ENCODE measurements around the gene KANSL2.
"Not testable (repeated sequence)": the region's sequence is repeated elsewhere in the genome, so short reads cannot be mapped to it uniquely, and the experiment has no call there.

KANSL2 gene

GRCh38 chr12:48691826-48692487, 9.9 kb upstream of the KANSL2 start:
- H3K27ac Mint-ChIP-seq, result peak overlapping the region; percentile 24
- DNase-seq (ENCODE audit: low spot score in 2 of 2) (no peak), ATAC-seq (ENCODE audit: low read depth) (no peak)
- H3K27me3 Mint-ChIP-seq, result no peaks in the 10 kb centered on the region
- peaks cover 26% of the 10 kb centered on the region for H3K36me3 Mint-ChIP-seq
- H3K4me1 Mint-ChIP-seq, result no peaks in the 10 kb centered on the region
- H3K4me3 Mint-ChIP-seq, result no peak overlapping the region
- H3K9me3 Mint-ChIP-seq, result no peaks in the 10 kb centered on the region

DNA sequence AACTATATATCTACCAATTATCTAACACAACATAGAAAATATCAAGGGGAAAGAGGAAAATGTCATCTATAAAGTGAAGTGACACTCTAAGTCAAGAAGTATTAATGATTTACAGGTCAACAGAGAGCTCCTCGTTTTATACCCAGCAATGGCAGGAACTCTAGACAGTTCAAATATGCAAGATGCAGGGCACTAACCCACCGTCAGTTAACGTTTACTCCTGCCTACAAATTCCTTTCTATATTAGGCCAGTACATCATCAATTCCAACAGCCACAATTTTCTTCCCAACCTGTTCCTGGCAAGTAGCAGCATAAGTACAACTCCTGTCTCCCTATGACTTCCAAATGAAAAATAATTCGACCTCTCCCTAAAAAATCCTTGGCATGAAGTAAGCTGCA, 9.0 kb upstream of the KANSL2 start:
- DNase-seq (ENCODE audit: low spot score in 2 of 2), result no peak
- H3K4me1 Mint-ChIP-seq, result no peaks in the 10 kb centered on the region
- H3K4me3 Mint-ChIP-seq, result no peak overlapping the region
- H3K27ac Mint-ChIP-seq, result no peak overlapping the region
- H3K27me3 Mint-ChIP-seq, result no peaks in the 10 kb centered on the region
- no peaks in the 10 kb centered on the region for H3K9me3 Mint-ChIP-seq
- ATAC-seq (ENCODE audit: low read depth), result no peak
- peaks cover 26% of the 10 kb centered on the region for H3K36me3 Mint-ChIP-seq

DNA sequence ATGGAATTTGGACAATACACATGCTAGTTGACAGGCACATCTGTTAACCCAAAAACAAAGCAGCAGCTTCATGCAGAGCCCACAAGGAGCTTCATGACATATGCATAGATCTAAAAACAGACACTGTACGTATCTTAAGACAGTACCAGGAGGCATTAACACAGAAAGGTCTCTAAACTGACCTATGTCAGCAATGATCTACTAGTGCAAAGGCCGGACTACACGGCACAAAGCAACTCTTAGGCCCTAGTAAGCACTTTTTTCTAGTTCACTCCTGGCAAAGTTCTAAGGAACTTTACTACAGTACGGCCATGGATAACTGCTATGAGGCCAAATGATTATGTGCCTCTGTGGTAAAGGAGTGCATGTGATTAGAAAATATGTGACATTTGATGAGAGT, 8.4 kb upstream of the KANSL2 start:
- peaks cover 25% of the 10 kb centered on the region for H3K36me3 Mint-ChIP-seq
- ATAC-seq (ENCODE audit: low read depth), result no peak
- no peak for DNase-seq (ENCODE audit: low spot score in 2 of 2)
- H3K4me1 Mint-ChIP-seq, result no peaks in the 10 kb centered on the region
- no peaks in the 10 kb centered on the region for H3K9me3 Mint-ChIP-seq
- H3K27ac Mint-ChIP-seq, result no peak overlapping the region
- no peak overlapping the region for H3K4me3 Mint-ChIP-seq
- no peaks in the 10 kb centered on the region for H3K27me3 Mint-ChIP-seq

DNA sequence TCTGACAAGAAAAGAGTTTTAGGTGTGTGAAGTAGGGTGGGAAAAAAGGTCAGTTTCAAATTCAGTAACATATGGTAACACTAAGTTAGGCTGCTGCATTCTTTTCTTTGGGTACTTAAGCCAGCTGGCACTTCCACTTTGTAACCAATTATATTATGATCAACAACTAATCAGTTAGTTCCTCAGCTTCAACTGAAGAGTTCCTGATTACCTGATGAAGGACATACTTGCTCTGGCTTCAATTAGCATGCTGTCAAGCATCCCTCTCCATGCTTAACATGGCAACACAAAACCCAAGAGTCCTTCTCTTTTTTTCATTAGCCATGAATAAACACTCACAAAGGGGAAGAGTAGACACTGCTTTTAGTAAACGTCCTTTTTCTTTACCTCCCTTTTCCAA, 6.8 kb upstream of the KANSL2 start:
- no peak for DNase-seq (ENCODE audit: low spot score in 2 of 2)
- Mint-ChIP-seq H3K4me3 (no peak overlapping the region), H3K9me3 (no peaks in the 10 kb centered on the region), H3K27me3 (no peaks in the 10 kb centered on the region), H3K27ac (peak overlapping the region; percentile 22), H3K36me3 (peaks cover 17% of the 10 kb centered on the region), H3K4me1 (no peaks in the 10 kb centered on the region)
- no peak for ATAC-seq (ENCODE audit: low read depth)

- Mint-ChIP-seq H3K27ac (no peak overlapping the region), H3K36me3 (peaks cover 8% of the 10 kb centered on the region), H3K27me3 (no peaks in the 10 kb centered on the region), H3K4me3 (no peak overlapping the region), H3K9me3 (no peaks in the 10 kb centered on the region), H3K4me1 (peaks cover 2% of the 10 kb centered on the region)
- no peak for ATAC-seq (ENCODE audit: low read depth)
- no peak for DNase-seq (ENCODE audit: low spot score in 2 of 2)
Measured at GRCh38 chr12:48687592-48687991, 5.6 kb upstream of the KANSL2 start.

GRCh38 chr12:48686615-48687334, 4.7 kb upstream of the KANSL2 start:
- no peak for ATAC-seq (ENCODE audit: low read depth)
- no peak overlapping the region for H3K4me3 Mint-ChIP-seq
- no peaks in the 10 kb centered on the region for H3K9me3 Mint-ChIP-seq
- peak overlapping the region; percentile 17 for H3K27ac Mint-ChIP-seq
- peaks cover 2% of the 10 kb centered on the region for H3K4me1 Mint-ChIP-seq
- DNase-seq (ENCODE audit: low spot score in 2 of 2), result no peak
- H3K27me3 Mint-ChIP-seq, result no peaks in the 10 kb centered on the region
- H3K36me3 Mint-ChIP-seq, result peaks cover 8% of the 10 kb centered on the region

DNA sequence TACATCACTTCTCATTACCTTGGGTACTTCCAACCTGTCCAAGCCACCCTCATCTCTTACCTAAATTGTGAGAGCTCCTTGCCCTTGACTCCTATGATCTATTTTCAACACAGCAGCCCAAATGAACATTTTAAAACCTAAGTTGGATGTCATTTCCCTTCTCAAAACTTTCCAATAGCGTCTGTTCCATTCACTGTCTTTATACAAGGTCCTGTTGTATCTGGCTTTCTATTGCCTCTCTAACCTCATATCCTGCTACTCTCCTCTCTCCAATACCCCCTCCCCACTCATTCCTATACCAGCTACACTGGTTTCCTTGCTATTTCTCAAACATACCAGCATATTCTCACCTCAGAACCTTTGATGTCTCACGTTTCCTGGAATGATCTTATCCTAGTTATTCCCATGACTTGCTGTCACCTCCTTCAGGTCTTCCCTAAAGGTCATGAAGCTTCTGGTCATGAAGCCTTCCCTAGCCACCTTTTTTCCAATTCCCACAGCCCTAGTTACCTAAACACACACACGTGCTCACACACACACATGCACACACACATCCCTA, 4.1 kb upstream of the KANSL2 start:
- no peak for ATAC-seq (ENCODE audit: low read depth)
- Mint-ChIP-seq H3K4me1 (peaks cover 2% of the 10 kb centered on the region), H3K27ac (peak overlapping the region; percentile 17), H3K4me3 (no peak overlapping the region), H3K9me3 (no peaks in the 10 kb centered on the region), H3K27me3 (no peaks in the 10 kb centered on the region), H3K36me3 (peaks cover 6% of the 10 kb centered on the region)
- DNase-seq (ENCODE audit: low spot score in 2 of 2), result no peak

- Mint-ChIP-seq H3K4me1 (peaks cover 15% of the 10 kb centered on the region), H3K27me3 (no peaks in the 10 kb centered on the region), H3K36me3 (peaks cover 11% of the 10 kb centered on the region), H3K9me3 (no peaks in the 10 kb centered on the region), H3K4me3 (no peak overlapping the region), H3K27ac (no peak overlapping the region)
- ATAC-seq (ENCODE audit: low read depth) (no peak), DNase-seq (ENCODE audit: low spot score in 2 of 2) (no peak)
Measured at GRCh38 chr12:48683534-48683933, 1.5 kb upstream of the KANSL2 start.

- Mint-ChIP-seq H3K36me3 (peaks cover 13% of the 10 kb centered on the region), H3K9me3 (no peaks in the 10 kb centered on the region), H3K4me1 (peaks cover 20% of the 10 kb centered on the region), H3K4me3 (no peak overlapping the region), H3K27me3 (no peaks in the 10 kb centered on the region), H3K27ac (no peak overlapping the region)
- DNase-seq (ENCODE audit: low spot score in 2 of 2) (no peak), ATAC-seq (ENCODE audit: low read depth) (no peak)
Measured at GRCh38 chr12:48682927-48683326, 889 bp upstream of the KANSL2 start.

GRCh38 chr12:48682533-48682905, 481 bp upstream of the KANSL2 start:
- not testable (repeated sequence) for ATAC-seq (ENCODE audit: low read depth); H3K27me3 Mint-ChIP-seq; DNase-seq (ENCODE audit: low spot score in 2 of 2); H3K9me3 Mint-ChIP-seq
- Mint-ChIP-seq H3K4me3 (peak overlapping the region; percentile 85), H3K27ac (peak overlapping the region; percentile 93), H3K36me3 (peaks cover 16% of the 10 kb centered on the region), H3K4me1 (peaks cover 22% of the 10 kb centered on the region)

GRCh38 chr12:48681399-48681709, 684 bp downstream of the KANSL2 start:
- H3K4me1 Mint-ChIP-seq, result peaks cover 26% of the 10 kb centered on the region

GRCh38 chr12:48680861-48681260, 1.2 kb downstream of the KANSL2 start:
- Mint-ChIP-seq H3K4me3 (peak overlapping the region; percentile 85), H3K4me1 (peaks cover 26% of the 10 kb centered on the region), H3K27ac (no peak overlapping the region), H3K36me3 (peaks cover 23% of the 10 kb centered on the region), H3K27me3 (no peaks in the 10 kb centered on the region), H3K9me3 (no peaks in the 10 kb centered on the region)
- no peak for DNase-seq (ENCODE audit: low spot score in 2 of 2)
- no peak for ATAC-seq (ENCODE audit: low read depth)

More at GRCh38 chr12:48681399-48681709, 684 bp downstream of the KANSL2 start:
- peak in 1 of 2 donors; percentile 7 for DNase-seq (ENCODE audit: low spot score in 2 of 2)
- H3K27me3 Mint-ChIP-seq, result no peaks in the 10 kb centered on the region
- H3K9me3 Mint-ChIP-seq, result no peaks in the 10 kb centered on the region
- peak overlapping the region; percentile 85 for H3K4me3 Mint-ChIP-seq
- H3K36me3 Mint-ChIP-seq, result peaks cover 21% of the 10 kb centered on the region
- no peak for ATAC-seq (ENCODE audit: low read depth)
- H3K27ac Mint-ChIP-seq, result peak overlapping the region; percentile 93

GRCh38 chr12:48678551-48679185, 3.4 kb downstream of the KANSL2 start:
- ATAC-seq (ENCODE audit: low read depth) (no peak), DNase-seq (ENCODE audit: low spot score in 2 of 2) (no peak)
- Mint-ChIP-seq H3K36me3 (peaks cover 23% of the 10 kb centered on the region), H3K4me1 (peaks cover 26% of the 10 kb centered on the region), H3K27ac (peak overlapping the region; percentile 71), H3K9me3 (no peaks in the 10 kb centered on the region), H3K4me3 (peak overlapping the region; percentile 42), H3K27me3 (no peaks in the 10 kb centered on the region)

- Mint-ChIP-seq H3K27ac (no peak overlapping the region), H3K9me3 (no peaks in the 10 kb centered on the region), H3K4me1 (peaks cover 2% of the 10 kb centered on the region), H3K36me3 (peaks cover 22% of the 10 kb centered on the region), H3K27me3 (no peaks in the 10 kb centered on the region), H3K4me3 (no peak overlapping the region)
- DNase-seq (ENCODE audit: low spot score in 2 of 2), result no peak
- no peak for ATAC-seq (ENCODE audit: low read depth)
Measured at GRCh38 chr12:48671231-48671856, 10.7 kb downstream of the KANSL2 start.

Data from memory B cell (primary cell).